ENCODE data around the gene CTU1. TPM values are rescaled to one million over a fixed set of nuclear protein-coding genes. Genes with fewer than 3 reads are reported as not detected.
A peak's percentile ranks its signal among the peaks of the same experiment; 100 is the strongest.
"Not testable (repeated sequence)": the region's sequence is repeated elsewhere in the genome, so short reads cannot be mapped to it uniquely, and the experiment has no call there.

Gene CTU1
- total RNA-seq, 4 donors from 2014 or later: 11.3 to 18.1 (median 16.7) TPM

DNA sequence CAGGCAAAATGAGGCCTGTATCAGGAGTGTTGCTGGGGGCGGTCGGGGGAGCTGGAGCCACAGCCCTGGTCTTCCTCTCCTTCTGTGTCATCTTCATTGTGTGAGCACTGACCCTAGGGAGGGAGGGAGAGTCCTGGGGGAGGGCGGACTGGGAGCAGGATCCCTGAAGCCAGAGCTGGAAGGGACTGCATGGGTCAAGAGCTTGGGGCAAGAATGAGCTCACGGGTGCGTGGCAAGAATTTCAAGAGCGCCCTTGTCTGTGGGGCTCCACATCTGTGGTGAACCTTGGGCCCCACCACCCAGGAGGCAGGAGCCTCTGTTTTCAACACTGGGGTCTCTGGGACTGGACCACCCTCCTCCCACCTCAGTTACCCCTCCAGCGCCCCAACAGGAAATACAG, 38.5 kb upstream of the CTU1 start:
- TF ChIP-seq, protein P1, sequence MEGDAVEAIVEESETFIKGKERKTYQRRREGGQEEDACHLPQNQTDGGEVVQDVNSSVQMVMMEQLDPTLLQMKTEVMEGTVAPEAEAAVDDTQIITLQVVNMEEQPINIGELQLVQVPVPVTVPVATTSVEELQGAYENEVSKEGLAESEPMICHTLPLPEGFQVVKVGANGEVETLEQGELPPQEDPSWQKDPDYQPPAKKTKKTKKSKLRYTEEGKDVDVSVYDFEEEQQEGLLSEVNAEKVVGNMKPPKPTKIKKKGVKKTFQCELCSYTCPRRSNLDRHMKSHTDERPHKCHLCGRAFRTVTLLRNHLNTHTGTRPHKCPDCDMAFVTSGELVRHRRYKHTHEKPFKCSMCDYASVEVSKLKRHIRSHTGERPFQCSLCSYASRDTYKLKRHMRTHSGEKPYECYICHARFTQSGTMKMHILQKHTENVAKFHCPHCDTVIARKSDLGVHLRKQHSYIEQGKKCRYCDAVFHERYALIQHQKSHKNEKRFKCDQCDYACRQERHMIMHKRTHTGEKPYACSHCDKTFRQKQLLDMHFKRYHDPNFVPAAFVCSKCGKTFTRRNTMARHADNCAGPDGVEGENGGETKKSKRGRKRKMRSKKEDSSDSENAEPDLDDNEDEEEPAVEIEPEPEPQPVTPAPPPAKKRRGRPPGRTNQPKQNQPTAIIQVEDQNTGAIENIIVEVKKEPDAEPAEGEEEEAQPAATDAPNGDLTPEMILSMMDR (IDR thresholded peaks at IDR 0.05): no peak
- no peak for TF ChIP-seq POLR2A (IDR thresholded peaks at IDR 0.05)
- intact Hi-C loops (cut with DNase I; ENCODE audit: low total_unique reads): no loop called here
- DNase-seq (ENCODE audit: low spot score in 2 of 2): no peak
- WGBS, 2 donors: 89 to 97% methylated on average over 6 to 7 of the region's 7 CpGs
- H3K4me3 ChIP-seq (ENCODE audit: low read depth, poor library complexity, severe bottlenecking): no peak overlapping the region

DNA sequence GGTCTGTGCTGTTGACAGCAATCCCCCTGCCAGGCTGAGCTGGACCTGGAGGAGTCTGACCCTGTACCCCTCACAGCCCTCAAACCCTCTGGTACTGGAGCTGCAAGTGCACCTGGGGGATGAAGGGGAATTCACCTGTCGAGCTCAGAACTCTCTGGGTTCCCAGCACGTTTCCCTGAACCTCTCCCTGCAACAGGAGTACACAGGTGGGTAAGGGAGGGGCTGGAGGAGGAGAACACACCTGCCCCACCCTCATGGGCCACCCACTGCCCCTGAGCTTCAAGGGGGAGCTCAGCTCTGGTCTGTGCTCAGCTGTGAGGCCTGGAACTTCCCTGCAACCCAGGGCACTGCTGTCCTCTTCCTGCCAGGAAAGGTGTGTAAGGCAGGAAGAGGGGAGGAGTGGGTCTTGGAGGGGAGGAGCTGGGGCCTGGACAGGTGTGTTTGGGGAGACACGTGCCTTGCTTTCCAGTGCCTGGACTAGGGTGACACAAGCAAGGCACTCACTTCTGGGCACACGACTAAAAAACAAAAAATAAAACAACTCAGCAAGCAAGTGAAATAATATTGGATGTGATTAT, 37.8 kb upstream of the CTU1 start:
- no peak overlapping the region for H3K4me3 ChIP-seq (ENCODE audit: low read depth, poor library complexity, severe bottlenecking)
- WGBS, 2 donors: 50 to 54% methylated on average over 4 of the region's 4 CpGs
- intact Hi-C loops (cut with DNase I; ENCODE audit: low total_unique reads): no loop called here

DNA sequence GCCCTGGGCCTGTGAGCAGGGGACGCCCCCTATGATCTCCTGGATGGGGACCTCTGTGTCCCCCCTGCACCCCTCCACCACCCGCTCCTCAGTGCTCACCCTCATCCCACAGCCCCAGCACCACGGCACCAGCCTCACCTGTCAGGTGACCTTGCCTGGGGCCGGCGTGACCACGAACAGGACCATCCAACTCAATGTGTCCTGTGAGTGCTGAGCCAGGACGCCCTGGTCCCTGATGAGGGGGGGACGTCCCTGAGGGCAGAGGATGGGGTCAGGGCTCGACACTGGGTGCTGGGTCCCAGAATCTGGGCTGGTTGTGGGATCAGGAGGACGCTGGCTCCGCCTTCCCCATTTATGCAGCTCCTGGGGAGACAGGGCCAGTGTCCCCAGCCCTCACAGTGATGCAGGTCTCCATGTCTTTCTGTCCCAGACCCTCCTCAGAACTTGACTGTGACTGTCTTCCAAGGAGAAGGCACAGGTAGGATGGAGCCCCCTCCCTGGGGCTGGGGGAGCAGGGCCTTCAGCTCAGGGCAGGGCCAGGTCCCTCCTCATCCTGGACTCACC, 36.4 kb upstream of the CTU1 start:
- 81 to 86% methylated on average over 9 to 11 of the region's 11 CpGs for WGBS, 2 donors
- intact Hi-C loops (cut with DNase I; ENCODE audit: low total_unique reads): no loop called here
- peak in 1 of 2 donors; percentile 68 for DNase-seq (ENCODE audit: low spot score in 2 of 2)

More for the DNA sequence above, 37.8 kb upstream of the CTU1 start:
- no peak for DNase-seq (ENCODE audit: low spot score in 2 of 2)
- TF ChIP-seq POLR2A (IDR thresholded peaks at IDR 0.05): no peak
- TF ChIP-seq, protein P1 (IDR thresholded peaks at IDR 0.05): no peak

DNA sequence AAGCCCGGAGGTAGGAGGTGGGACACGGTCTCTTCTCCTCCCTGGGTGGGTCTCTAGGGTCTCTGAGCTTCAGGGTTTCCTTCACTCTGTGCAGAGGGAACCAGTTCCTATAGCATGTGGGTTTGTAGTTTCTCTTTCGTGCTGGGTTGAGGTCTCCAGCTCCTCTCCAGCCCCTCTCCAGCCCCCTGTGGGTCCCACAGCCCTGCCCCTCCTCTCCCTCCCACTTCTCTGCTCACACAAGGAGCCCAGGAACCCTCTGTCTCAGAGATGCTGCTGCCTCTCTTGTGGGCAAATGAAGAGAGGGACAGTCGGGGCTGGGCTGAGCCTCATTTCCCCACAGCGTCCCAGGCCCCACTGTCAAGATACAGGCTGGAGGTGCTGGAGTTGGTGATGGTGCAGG, 35.3 kb upstream of the CTU1 start:
- TF ChIP-seq POLR2A (IDR thresholded peaks at IDR 0.05): no peak
- TF ChIP-seq, protein P1 (IDR thresholded peaks at IDR 0.05): no peak
- DNase-seq (ENCODE audit: low spot score in 2 of 2): no peak
- intact Hi-C loops (cut with DNase I; ENCODE audit: low total_unique reads): no loop called here
- 77 to 83% methylated on average over 5 of the region's 5 CpGs for WGBS, 2 donors
- H3K4me3 ChIP-seq (ENCODE audit: low read depth, poor library complexity, severe bottlenecking): no peak overlapping the region

More for the DNA sequence above, 36.4 kb upstream of the CTU1 start:
- no peak overlapping the region for H3K4me3 ChIP-seq (ENCODE audit: low read depth, poor library complexity, severe bottlenecking)
- TF ChIP-seq POLR2A (IDR thresholded peaks at IDR 0.05): no peak
- TF ChIP-seq, protein P1 (IDR thresholded peaks at IDR 0.05): no peak

DNA sequence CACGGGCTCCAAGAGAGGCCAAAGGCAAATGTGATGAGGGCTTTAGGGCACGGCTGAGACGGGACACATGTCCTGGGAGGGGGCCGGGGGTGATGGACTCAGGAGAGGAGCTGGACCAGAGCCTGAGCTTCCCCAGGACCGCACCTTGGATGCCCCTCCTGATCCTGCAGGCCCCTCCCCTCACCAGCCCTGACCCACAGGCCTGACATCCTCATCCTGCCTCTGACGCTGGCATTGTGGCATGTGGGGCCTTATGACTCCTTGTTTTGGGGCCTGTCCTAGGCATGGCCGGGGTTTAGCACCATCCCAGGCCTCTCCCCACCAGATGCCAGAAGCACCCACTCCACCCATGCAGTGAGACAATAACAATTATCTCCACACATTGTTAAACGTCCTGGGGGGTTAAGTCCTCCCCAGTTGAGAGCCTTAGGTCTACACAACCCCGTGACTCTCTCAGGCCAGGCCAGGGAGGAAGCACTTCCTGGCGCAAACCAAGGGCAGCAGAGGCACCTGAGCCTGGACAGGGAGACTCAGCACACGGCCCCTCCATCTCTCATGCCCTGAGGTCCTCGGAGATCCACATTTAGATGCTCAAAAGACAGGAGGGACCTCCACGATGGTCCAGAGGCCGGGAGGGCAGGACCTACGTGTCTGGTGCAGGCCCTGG, 34.7 kb upstream of the CTU1 start:
- 79 to 86% methylated on average over 9 to 15 of the region's 15 CpGs for WGBS, 2 donors
- H3K4me3 ChIP-seq (ENCODE audit: low read depth, poor library complexity, severe bottlenecking); intact Hi-C loops (cut with DNase I; ENCODE audit: low total_unique reads); DNase-seq (ENCODE audit: low spot score in 2 of 2): not testable (repeated sequence)

DNA sequence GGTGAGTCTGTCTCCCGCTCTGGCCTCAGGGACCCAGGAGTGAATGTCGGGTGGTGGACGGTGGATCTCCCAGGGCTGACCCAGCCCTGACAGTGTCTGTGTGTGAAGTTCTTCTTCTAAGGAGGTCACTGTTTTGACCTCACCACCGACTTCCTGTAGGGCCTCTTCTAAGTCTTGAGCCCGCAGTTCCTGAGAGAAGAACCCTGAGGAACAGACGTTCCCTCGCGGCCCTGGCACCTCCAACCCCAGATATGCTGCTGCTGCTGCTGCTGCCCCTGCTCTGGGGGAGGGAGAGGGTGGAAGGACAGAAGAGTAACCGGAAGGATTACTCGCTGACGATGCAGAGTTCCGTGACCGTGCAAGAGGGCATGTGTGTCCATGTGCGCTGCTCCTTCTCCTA, 33.9 kb upstream of the CTU1 start, which contains the start of gene SIGLEC7:
Gene SIGLEC7 (plus strand): TSS at position 183 of the 400 bp plus-strand sequence. CDS start 69 bp downstream, at position 252.
- 71% methylated on average over 14 of the region's 14 CpGs for WGBS, 2 donors
- intact Hi-C loops (cut with DNase I; ENCODE audit: low total_unique reads): no loop called here
- DNase-seq (ENCODE audit: low spot score in 2 of 2): peak in 1 of 2 donors; percentile 40
- H3K4me3 ChIP-seq (ENCODE audit: low read depth, poor library complexity, severe bottlenecking): no peak within 1 kb of the TSS
- no peak for TF ChIP-seq POLR2A (IDR thresholded peaks at IDR 0.05)
- TF ChIP-seq, protein P1 (IDR thresholded peaks at IDR 0.05): no peak

Measured in lower leg skin (tissue), 4 donors.